Hepatic stellate cell (primary cell): ENCODE results near the gene RBM10.

Experiments used
- DNase-seq: peaks from one replicate; pipeline ENCODE4 v3.0.0; 2011; ENCODE audit warnings: low spot score

Gene RBM10

GRCh38 chrX:47151435-47151834 is 6.4 kb downstream of the RBM10 start:
- no peak for DNase-seq

DNA sequence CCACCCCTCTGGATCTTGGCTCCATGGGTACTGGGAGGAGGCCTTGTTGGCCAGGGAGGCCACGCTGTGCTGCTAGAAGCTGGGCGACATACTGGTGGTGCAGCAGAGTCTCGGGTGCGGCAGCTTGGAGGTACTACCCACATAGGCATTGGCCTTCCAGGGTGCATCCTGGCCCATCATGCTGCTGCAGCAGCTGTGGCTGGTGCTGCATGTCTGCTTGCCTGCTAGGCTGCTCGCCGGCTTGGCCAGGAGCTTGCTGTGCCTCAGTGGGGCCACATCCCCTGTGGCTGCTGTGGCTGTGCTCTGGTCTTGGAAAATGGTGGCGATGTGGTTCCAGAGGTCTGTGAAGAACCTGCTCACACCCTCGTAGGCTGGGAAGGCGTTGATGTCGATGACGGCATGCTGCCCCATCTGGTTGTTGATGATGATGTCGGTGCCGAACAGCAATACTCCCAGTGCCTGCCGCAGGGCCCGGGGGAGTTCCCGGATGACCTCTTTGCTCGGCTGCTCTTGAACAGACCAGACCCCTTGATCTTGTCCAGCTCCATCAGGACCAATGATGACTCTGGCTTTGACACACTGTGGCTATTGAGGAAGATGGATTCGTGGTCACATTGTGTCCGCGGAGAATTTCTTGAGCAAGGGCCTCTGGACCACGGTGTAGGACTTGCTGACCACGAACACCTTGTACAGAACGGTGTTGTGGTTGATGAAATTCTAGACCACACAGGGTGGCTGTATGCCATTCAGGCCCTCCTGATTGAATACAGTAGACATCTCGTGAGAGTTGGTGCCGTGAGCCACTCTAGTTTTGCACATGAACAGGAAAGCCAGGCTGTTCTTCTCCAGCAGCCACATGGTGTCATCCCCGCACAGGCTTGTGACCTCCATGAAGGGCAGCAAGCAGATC is 11.8 kb downstream of the RBM10 start:
- no peak for DNase-seq

DNA sequence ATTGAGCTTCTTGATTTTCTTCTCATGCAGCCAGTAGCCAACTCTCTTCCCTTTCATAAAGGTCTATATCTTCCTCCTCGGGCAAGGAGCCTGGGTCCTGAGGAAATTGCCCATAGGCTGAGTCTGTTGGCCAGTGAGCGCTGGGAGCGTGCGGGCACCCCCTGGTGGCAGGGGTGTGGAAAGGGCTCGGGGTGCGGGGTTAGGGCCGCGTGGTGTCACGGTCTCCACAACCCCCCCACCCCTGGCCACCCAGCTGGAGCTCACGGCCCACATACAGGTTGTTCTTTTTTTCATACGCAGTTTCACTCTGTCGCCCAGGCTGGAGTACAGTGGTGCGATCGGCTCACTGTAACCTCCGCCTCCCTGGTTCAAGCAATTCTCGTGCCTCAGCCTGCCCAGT is 13.1 kb downstream of the RBM10 start:
- no peak for DNase-seq

DNA sequence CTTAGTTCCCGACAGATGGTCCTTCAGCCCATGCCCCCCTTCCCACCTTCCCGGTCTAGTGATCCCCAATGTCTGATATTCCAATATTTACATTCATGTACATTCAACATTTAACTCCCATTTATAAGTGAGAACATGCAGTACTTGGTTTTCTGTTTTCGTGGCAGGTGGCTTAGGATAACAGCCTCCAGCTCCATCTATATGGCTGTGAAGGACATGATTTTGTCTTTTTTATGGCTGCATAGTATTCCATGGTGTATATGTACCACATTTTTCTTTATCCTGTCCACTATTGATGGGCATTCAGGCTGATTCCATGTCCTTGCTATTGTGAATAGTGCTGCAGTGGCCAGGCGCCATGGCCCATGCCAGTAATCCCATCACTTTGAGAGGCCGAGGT is 13.8 kb downstream of the RBM10 start:
- no peak for DNase-seq

GRCh38 chrX:47160781-47161180 is 15.8 kb downstream of the RBM10 start:
- no peak for DNase-seq

DNA sequence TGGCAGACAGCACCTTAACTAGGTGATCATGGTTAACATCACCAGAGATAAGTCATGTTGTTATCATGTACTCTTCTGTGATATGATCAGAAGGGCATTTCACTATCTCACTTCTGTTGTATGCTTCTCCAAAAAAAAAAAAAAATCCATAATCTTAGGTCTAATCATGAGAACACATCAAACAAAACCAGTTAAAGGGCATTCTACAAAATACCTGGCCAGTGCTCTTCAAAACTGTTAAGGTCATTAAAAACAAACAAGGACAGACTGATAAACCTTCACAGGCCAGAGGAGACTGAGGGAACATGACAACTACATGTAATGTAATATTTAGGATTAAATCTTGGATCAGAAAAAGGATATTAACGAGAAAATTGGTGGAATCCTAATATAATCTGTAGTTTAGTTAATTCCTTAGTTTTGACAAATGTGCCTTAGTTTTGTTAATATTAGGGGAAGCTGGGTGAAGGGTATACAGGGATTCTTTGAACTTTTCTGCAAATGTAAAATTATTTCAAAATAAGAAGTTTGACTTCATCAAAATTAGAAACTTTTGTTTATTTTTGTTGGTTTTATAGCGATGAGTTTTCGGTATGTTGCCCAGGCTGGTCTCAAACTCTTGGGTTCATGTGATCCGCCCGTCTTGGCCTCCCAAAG is 18.0 kb downstream of the RBM10 start:
- DNase-seq: no peak

DNA sequence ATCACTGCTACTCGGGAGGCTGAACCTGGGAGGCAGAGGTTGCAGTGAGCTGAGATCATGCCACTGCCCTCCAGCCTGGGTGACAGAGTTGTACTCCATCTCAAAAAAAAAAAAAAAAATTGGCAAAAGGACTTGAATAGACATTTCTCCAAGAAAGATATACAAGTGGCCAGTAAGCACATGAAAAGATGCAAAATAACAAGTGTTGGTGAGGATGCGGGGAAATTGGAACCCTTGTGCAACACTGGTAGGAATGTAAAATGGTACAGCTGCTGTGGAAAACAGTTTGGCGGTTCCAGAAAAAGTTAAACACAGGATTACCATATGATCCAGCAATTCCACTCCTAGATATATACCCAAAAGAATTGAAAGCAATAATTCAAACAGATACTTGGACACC is 19.4 kb downstream of the RBM10 start:
- no peak for DNase-seq

DNA sequence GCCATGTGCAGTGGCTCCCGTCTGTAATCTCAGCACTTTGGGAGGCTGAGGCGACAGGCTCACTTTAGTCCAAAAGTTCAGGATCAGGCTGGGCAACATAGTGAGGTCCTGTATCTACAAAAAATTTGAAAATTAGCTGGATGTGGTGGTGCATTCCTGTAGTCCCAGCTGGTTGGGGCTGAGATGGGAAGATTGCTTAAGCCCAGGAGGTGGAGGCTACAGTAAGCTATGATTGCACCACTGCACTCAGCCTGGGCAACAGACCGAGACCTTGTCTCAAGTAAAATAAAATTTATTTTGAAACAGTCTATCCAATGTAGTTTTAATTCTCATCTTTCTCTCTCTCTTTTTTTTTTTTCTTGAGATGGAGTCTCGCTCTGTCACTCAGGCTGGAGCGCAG is 21.1 kb downstream of the RBM10 start:
- DNase-seq: no peak

DNA sequence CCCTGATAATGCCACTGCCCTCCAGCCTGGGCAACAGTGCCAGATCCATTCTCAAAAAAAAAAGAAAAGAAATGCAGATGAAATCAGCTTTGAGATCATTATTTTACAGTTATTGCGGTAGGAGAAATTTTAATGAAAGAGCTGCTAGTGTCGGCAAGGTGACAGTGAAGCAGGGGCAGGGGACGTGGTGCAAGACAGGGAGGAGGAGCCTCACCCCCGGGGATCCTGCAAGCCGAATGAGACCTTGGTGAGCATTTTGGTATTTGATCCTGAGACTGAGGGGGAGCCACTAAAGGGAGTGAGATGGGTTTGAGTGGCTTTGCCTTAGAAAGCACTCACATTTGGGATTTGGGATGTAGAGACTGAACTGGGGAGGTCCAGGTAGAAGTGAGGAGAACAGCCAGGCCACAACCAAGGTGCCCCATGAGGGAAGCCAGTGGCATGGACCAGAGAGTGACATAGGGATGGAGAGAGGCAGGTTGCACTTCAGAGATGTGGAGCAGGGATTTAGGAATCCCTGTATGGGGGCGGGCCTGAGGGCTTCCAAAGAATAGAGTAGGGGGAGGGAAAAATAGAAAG is 23.6 kb downstream of the RBM10 start:
- no peak for DNase-seq

- no peak for DNase-seq
Measured at GRCh38 chrX:47169273-47169672, 24.3 kb downstream of the RBM10 start.

DNA sequence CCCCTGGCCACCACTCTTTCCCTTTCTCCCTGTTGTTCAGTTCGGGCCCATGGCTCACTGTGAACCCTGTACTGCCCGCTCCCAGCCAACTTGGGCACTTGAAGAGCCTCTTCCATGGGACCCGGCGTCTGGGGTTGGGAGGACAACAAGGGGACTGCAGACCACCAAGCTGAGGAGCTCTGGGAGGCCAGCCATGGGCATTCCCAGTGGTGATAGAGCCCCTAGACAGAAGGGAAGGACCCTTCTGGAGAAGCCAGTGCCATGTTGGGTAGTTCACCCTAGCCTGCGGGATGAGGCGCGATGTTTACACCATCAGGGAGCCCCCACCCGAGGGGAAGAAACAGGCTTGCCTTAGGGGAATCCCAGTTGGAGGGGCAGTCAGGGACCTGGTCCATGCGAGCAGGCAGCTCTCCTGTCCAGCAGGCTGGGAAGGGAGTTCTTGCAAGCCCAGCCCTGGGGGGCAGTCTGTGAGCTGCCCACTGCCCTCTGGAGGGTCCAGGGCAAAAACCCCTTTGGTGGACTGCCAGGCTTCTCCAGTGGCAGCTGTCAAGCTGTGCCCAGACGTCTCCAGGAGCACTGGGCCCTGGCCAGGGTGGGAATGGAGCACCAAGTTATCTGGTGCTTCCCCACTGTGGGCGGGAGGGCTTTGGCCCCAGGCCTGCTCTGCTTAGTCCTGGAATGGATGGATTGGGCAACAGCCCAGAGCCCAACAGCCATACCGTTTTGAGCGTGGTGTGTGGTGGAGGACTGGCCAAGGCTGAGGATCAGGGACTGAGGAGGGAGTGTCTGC is 24.9 kb downstream of the RBM10 start:
- DNase-seq: no peak

DNA sequence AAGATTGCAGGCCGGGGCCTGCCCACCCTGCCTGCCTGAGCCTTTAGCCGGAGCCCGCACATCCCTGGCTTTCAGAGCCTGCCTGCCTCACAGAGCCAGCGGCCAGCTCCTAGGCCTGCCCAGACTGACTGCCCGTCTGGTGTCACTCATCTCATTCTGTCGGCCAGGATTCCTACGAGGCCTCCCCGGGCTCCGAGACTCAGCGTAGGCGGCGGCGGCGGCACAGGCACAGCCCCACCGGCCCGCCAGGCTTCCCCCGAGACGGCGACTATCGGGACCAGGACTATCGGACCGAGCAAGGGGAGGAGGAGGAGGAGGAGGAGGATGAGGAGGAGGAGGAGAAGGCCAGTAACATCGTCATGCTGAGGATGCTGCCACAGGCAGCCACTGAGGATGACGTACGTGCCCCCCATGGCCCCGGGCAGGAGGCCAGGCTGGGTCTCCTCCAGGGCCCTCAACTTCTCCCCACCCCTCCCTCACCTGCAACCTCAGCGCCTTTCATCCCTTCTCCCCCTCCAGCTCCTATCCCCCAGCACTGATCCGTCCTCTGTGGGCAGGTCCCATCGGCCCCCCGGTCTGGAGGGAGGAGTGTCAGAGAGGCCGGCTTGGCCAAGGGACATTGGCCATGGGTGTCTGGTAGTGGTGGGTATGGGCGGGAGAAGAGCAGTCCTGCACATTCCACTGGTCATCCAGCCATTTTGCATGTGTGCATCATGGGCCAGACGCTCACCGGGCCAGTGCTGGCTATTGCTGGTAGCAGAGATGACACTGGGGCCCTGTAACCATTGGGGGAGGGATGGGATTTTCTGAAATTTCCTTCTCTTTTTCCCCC is 26.1 kb downstream of the RBM10 start:
- no peak for DNase-seq

DNA sequence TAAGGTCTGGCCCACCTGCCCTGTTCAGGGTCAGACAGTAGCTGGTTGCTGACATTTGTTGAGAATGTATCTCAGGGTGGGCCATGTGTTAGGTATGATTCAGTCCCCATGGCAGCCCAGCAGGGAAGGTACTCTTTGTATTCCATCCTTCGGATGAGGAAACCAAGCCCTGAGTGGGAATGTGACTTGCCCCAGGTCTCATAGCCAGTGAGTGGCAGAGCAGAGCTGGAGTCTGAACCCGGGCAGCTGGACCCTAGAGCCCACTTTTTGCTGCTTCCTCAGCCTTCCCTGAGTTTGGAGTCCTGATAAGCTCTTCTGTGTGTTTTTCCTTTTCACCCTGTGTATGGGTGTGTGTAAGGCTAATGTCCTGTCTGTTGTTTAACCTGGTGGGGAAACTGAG is 27.0 kb downstream of the RBM10 start:
- DNase-seq: no peak

GRCh38 chrX:47172549-47172948 is 27.5 kb downstream of the RBM10 start:
- DNase-seq: no peak

DNA sequence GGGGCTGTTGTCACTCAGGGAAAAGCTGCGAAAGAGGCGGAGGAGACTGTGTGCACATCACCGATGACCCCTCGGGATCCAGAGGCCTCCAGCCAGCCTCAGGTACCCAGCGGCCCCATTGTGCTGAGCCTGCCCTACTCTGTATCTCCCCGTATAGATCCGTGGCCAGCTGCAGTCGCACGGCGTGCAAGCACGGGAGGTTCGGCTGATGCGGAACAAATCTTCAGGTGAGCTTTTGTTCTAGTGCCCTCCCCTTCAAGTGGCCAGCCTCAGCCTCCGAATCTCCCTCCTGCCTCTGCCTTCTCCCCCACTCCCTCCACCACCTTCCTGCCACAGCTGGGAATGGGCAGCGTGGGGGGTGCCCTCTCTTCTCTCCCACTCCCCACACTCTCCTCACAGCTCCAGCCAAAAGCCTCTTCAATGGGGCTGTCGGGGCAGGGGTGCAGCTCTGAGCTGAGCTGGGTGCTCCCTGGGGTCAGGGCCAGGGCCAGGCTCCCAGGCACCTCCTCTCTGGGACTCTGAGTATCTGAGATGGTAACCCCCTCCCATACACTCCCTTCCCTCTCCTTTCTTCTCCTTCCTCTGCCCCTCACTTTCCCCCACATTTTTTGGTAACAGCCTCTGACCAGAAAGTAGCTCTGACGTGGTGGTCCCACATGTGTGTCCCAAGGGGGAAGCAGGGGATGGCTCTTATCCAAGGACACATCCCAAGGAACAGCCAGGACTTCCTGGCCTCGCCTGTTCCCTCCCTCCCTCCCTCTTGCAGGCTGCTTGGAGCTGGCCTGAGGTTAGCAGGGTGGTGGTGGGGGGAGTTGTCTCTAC is 28.2 kb downstream of the RBM10 start:
- no peak for DNase-seq

- no peak for DNase-seq
Measured at GRCh38 chrX:47174376-47174775, 29.4 kb downstream of the RBM10 start.

DNA sequence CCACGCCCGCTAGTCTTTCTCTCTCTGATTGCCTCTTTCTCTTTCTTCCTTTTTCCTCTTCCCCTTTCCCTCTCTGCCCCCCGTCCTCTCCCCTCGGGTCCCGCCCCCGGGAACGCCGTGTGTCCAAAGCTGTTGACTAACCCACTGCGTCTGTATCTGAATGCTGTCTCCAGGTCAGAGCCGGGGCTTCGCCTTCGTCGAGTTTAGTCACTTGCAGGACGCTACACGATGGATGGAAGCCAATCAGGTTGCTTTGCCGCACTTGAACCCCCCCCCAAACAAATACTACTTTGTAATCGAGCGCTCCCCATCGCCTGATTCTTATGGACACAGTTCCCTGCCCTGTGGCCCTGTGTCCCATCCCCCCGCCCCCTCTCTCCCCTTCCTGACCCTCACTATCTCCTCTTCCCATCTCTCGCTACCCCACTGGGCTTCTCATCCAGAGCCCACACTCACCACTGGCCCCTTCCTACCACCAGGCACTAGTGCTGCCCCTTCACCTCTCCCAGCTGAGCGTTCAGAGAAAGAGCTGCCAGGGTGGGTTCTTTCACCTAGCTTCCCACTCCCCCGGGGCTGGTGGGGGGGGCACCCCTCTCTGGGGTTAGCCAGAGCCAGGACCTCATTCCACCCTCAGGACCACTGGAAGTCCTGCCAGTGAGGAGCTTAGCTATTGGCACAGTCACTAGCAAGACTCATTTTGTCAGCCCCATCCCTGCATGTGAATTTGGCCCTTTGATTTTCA is 30.0 kb downstream of the RBM10 start:
- DNase-seq: no peak

DNA sequence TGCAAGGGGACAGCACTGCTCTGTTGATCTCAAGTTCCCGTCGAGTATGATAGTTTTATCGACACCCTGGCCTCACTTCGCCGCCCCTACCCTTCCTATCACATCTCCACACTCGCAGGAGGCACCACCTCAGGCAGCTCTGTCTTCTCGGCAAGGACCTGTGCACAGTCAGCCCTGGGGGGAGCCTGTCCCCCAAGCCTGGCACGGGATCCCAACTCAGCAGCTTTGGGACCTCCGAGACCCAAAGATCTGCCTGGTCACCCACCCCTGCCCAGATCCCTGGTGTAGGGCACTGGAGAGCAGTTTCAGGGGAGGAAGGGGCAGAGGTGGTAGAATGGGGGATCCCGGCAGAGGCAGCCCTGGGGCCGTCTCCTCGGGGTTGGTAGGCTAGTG is 30.6 kb downstream of the RBM10 start:
- no peak for DNase-seq

DNA sequence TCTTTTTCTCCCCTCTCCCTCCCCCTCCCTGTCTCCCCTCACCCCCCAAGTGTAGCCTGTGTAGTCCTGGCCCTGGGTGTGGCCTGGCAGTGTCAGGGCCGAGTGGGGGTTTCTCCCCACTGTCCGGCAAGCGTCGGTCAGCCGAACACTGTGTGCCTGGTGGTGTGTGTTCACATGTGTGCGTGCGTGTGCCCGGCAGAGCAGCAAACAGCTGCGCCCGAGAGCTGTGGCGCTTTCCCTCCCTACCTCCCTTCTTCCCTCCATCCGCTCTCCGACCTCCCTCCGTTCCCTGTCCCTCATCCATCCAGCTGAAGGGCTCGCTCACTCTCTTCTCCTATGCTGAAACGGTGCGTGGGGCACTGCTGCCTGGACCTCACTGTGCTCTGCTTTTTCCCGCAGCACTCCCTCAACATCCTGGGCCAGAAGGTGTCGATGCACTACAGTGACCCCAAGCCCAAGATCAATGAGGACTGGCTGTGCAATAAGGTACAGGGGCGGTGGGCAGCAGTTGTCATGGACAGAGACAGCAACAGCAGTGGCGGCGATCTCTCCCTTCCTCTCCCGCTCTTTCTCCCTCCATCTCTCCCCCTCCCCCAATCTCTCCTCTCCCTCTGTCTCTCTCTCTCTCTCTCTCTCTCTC is 31.2 kb downstream of the RBM10 start:
- DNase-seq: no peak
